ENCODE results near the gene NCBP1. TPM values are rescaled to one million over a fixed set of nuclear protein-coding genes. Genes with fewer than 3 reads are reported as not detected.

The NCBP1 gene
- total and polyA plus RNA-seq, 9 of the 15 experiments (the other 6 are each of a cell fraction or from before 2014, with no cell fraction given), result 29.4 to 69.7 (median 57.5) TPM

DNA sequence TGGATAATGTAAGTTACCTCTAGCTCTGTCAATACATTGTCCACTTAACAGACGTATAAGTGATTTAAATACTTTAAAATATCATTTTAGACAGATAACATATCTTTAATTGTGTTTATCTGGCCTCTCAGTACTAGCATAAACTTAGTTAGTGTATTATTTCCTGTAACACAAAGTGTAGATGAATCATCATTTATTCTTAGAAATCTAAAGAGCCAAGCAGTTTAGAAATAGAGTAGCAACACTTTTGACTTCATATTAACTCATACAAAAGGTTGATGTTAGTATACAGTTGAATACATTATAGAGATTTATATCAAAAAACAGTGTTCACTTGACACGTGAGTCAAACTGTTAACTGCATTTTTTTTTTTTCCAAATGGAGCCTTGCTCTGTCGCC is 18.0 kb downstream of the NCBP1 start (continued):
- TF ChIP-seq, protein P1, sequence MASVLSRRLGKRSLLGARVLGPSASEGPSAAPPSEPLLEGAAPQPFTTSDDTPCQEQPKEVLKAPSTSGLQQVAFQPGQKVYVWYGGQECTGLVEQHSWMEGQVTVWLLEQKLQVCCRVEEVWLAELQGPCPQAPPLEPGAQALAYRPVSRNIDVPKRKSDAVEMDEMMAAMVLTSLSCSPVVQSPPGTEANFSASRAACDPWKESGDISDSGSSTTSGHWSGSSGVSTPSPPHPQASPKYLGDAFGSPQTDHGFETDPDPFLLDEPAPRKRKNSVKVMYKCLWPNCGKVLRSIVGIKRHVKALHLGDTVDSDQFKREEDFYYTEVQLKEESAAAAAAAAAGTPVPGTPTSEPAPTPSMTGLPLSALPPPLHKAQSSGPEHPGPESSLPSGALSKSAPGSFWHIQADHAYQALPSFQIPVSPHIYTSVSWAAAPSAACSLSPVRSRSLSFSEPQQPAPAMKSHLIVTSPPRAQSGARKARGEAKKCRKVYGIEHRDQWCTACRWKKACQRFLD (CRISPR knock-in tag; IDR thresholded peaks at IDR 0.05), result no peak
- TF ChIP-seq TGIF2 (CRISPR knock-in tag; IDR thresholded peaks at IDR 0.05), result no peak
- TF ChIP-seq TCFL5 (CRISPR knock-in tag; conservative IDR thresholded peaks at IDR 0.05), result no peak
- no peak for TF ChIP-seq ZFP1 (CRISPR knock-in tag; IDR thresholded peaks at IDR 0.05)
- no peak for TF ChIP-seq ZNF140 (CRISPR knock-in tag; IDR thresholded peaks at IDR 0.05)
- TF ChIP-seq ZFP36 (IDR thresholded peaks at IDR 0.05; ENCODE audit: low read depth, low read length, partially characterized antibody), result no peak
- TF ChIP-seq ZNF12 (CRISPR knock-in tag; IDR thresholded peaks at IDR 0.05), result no peak
- no peak for TF ChIP-seq BRD9 (IDR thresholded peaks at IDR 0.05; ENCODE audit: low read depth, partially characterized antibody)
- TF ChIP-seq ZNF77 (CRISPR knock-in tag; IDR thresholded peaks at IDR 0.05), result no peak
- TF ChIP-seq HOMEZ (CRISPR knock-in tag; IDR thresholded peaks at IDR 0.05), result no peak
- no peak for TF ChIP-seq YBX1 (IDR thresholded peaks at IDR 0.05)
- no peak for TF ChIP-seq PCBP2 (IDR thresholded peaks at IDR 0.05; ENCODE audit: low read depth, low read length, poor library complexity, severe bottlenecking)
